Tibial nerve (tissue), 4 donors: ENCODE data around the gene ALG6. TPM values are rescaled to one million over a fixed set of nuclear protein-coding genes. Genes with fewer than 3 reads are reported as not detected.

Experiments
- DNase-seq, 2 donors: peaks; one replicate each; pipeline ENCODE4 v3.0.0-alpha.2; 2019; ENCODE audit warnings: low spot score in 2 of 2
- H3K27ac ChIP-seq, 4 donors: fragments of 200-600 bp; sonication (generic) in 3 of 4; one replicate each; pipeline ENCODE4 v1.5.1; 2017 to 2019; ENCODE audit warnings: mild to moderate bottlenecking in 1 of 4
- H3K27me3 ChIP-seq, 2 donors: fragments of 200-600 bp; sonication (generic) in 1 of 2; one replicate each; pipeline versions ENCODE4 v1.5.1 to v1.6.0; 2017 to 2019
- H3K36me3 ChIP-seq, 3 donors: fragments of 200-600 bp; sonication (generic); one replicate each; pipeline ENCODE4 v1.5.1; 2018 to 2019
- H3K4me1 ChIP-seq, 4 donors: fragments of 200-600 bp; sonication (generic) in 3 of 4; one replicate each; pipeline ENCODE4 v1.5.1; 2017 to 2019
- H3K4me3 ChIP-seq, 4 donors: fragments of 200-600 bp; sonication (generic) in 3 of 4; one replicate each; pipeline ENCODE4 v1.5.1; 2017 to 2019; ENCODE audit warnings: mild to moderate bottlenecking in 1 of 4, moderate library complexity in 1 of 4
- H3K9me3 ChIP-seq, 4 donors: fragments of 200-600 bp; sonication (generic) in 3 of 4; one replicate each; pipeline ENCODE4 v1.5.1; 2017 to 2019
- EP300 ChIP-seq, 2 donors: sonication (generic); formaldehyde crosslinking; IDR thresholded peaks; one replicate each; pipeline ENCODE4 v1.6.1; 2017; ENCODE audit warnings: antibody characterized with exemption in 2 of 2, mild to moderate bottlenecking in 1 of 2
- POLR2A ChIP-seq, 2 donors: fragments of 450-650 bp; IDR thresholded peaks; one replicate each; pipeline ENCODE4 v1.6.1; 2017; ENCODE audit warnings: antibody characterized with exemption in 2 of 2, mild to moderate bottlenecking in 2 of 2, moderate library complexity in 2 of 2
- WGBS, 2 donors: methylation state at CpG; one replicate each; pipeline ENCODE4 v1.1.5; 2018; 5-methylcytosine and 5-hydroxymethylcytosine counted together
- total RNA-seq, 4 donors: library from RNA; depleted of rRNA; stranded (reverse); fragments of >200 nt; gene quantifications; one replicate each; pipeline ENCODE4 v1.1.0, GENCODE V29; 2016
- TF ChIP-seq, protein P1 (sequence below), 5 experiments: fragments of 200-600 bp in 3 of 5; fragments of 450-650 bp in 2 of 5; sonication (generic) in 3 of 5; IDR thresholded peaks; one replicate each; pipeline ENCODE4 v1.5.1; 2016 to 2019; ENCODE audit warnings: antibody characterized with exemption in 5 of 5, mild to moderate bottlenecking in 3 of 5, moderate library complexity in 2 of 5

The ALG6 gene
- total RNA-seq, 4 donors from 2014 or later = 6.6 to 16.8 (median 13.5) TPM

DNA sequence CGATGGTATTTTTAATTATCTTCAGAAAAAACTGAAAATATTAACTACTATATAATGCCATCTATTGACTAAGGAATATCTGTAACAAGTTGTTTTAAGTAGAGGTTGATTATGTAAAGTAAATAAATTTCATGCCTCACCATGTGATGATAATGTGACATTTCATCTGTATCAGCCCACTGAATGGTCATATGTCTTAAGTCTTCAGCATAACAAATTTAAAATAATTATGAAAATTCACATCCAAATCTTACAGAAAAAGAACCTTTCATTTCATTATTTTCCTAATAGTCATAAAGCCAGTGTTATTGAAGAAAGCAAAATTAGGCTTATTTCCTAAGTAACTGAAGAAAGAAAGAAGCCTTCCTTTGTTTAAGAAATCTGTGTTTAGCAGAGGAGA is 83.0 kb downstream of the ALG6 start:
- TF ChIP-seq, protein P1, sequence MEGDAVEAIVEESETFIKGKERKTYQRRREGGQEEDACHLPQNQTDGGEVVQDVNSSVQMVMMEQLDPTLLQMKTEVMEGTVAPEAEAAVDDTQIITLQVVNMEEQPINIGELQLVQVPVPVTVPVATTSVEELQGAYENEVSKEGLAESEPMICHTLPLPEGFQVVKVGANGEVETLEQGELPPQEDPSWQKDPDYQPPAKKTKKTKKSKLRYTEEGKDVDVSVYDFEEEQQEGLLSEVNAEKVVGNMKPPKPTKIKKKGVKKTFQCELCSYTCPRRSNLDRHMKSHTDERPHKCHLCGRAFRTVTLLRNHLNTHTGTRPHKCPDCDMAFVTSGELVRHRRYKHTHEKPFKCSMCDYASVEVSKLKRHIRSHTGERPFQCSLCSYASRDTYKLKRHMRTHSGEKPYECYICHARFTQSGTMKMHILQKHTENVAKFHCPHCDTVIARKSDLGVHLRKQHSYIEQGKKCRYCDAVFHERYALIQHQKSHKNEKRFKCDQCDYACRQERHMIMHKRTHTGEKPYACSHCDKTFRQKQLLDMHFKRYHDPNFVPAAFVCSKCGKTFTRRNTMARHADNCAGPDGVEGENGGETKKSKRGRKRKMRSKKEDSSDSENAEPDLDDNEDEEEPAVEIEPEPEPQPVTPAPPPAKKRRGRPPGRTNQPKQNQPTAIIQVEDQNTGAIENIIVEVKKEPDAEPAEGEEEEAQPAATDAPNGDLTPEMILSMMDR (IDR thresholded peaks at IDR 0.05) = no peak
- TF ChIP-seq EP300 (IDR thresholded peaks at IDR 0.05) (no peak), POLR2A (IDR thresholded peaks at IDR 0.05) (no peak)
- no peak for DNase-seq

GRCh38 chr1:63453232-63453631 is 85.8 kb downstream of the ALG6 start:
- no peaks in the 10 kb centered on the region for H3K4me1 ChIP-seq
- DNase-seq = no peak
- no peaks in the 10 kb centered on the region for H3K36me3 ChIP-seq
- TF ChIP-seq, protein P1 (IDR thresholded peaks at IDR 0.05) = no peak
- no peak for TF ChIP-seq POLR2A (IDR thresholded peaks at IDR 0.05)
- TF ChIP-seq EP300 (IDR thresholded peaks at IDR 0.05) = no peak
- no peaks in the 10 kb centered on the region for H3K27me3 ChIP-seq
- 91 to 94% methylated on average over 2 of the region's 2 CpGs for WGBS, 2 donors
- no peaks in the 10 kb centered on the region for H3K9me3 ChIP-seq
- H3K4me3 ChIP-seq = no peak overlapping the region
- H3K27ac ChIP-seq = no peak overlapping the region

More for the DNA sequence above, 83.0 kb downstream of the ALG6 start:
- Histone ChIP-seq H3K9me3 (no peaks in the 10 kb centered on the region), H3K4me3 (no peak overlapping the region), H3K27ac (peak overlapping the region in 1 of 4 donors; percentile 24), H3K36me3 (no peaks in the 10 kb centered on the region), H3K4me1 (no peaks in the 10 kb centered on the region), H3K27me3 (no peaks in the 10 kb centered on the region)
- 38 to 60% methylated on average over 1 of the region's 1 CpG for WGBS, 2 donors

DNA sequence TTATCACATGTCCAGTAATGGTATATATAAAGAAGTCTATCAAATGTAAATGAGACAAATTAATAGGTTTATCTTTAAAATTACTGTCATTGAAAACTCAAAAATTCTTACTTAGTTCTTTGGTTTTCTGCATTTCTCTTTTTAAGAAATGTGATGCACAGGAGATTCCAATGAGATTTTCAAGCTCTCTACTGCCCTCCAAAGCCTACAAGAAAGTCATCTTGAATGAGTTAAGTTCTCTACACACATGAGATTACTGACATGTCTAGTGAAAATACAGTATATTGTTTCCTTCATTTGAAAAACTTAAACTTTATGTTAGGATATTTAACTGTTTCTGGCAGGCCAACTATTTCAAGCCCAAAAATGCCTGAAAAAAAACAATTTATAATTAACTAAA is 86.8 kb downstream of the ALG6 start:
- H3K9me3 ChIP-seq = no peaks in the 10 kb centered on the region
- no peak for DNase-seq
- no peaks in the 10 kb centered on the region for H3K4me1 ChIP-seq
- no peak for TF ChIP-seq POLR2A (IDR thresholded peaks at IDR 0.05)
- TF ChIP-seq EP300 (IDR thresholded peaks at IDR 0.05) = no peak
- TF ChIP-seq, protein P1 (IDR thresholded peaks at IDR 0.05) = peak in 1 of 5 experiments; percentile 19
- no peaks in the 10 kb centered on the region for H3K27me3 ChIP-seq
- no peak overlapping the region for H3K4me3 ChIP-seq
- no peak overlapping the region for H3K27ac ChIP-seq
- H3K36me3 ChIP-seq = no peaks in the 10 kb centered on the region

DNA sequence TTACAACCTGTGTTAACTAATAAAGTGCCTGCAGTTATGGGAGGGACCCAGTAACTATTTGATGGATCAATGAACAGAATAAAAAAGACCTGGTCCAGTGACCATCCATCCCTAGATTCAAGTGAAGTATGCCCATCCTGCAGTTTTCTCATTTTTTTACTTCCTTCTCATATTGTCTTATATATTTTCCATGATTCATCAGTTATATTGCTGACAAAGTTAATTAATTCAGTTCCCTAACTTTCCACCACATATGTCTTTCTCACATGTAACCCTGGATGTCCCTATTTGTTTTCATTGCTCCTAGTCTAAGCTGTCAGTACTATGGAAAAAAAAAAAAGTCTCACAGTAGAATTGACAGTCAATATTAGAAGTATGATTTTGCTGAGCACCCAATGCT is 91.3 kb downstream of the ALG6 start:
- no peak for DNase-seq
- no peak for TF ChIP-seq EP300 (IDR thresholded peaks at IDR 0.05)
- TF ChIP-seq, protein P1 (IDR thresholded peaks at IDR 0.05) = no peak
- H3K4me3 ChIP-seq = no peak overlapping the region
- H3K9me3 ChIP-seq = peaks cover 0 to 13% (median 5%) of the 10 kb centered on the region in 4 donors
- no peaks in the 10 kb centered on the region for H3K4me1 ChIP-seq
- peaks cover 0 to 9% (median 0%) of the 10 kb centered on the region in 3 donors for H3K36me3 ChIP-seq
- no peak overlapping the region for H3K27ac ChIP-seq
- no peaks in the 10 kb centered on the region for H3K27me3 ChIP-seq

DNA sequence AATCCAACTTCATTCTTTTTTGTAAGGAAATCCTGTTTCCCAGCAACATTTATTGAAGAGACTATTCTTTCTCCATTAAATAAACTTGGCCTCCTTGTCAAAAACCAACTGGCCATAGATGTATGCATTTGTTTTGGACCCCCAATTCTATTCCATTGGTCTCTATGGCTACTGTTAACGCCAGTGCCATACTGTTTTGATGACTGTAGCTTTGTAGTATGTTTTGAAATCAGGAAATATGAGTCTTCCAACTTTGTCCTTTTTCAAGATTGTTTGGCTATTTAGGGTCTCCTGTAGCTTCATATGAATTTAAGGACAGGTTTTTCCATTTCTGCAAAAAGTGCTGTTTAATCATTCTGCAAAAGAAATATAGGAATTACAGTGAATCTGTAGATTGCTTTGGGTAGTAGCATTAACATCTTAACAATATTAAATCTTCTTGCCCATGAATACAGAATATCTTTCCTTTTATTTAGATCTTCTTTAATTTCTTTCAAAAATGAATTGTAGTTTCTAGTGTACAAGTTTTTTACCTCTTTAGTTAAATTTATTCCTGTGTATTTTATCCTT is 94.3 kb downstream of the ALG6 start:
- no peaks in the 10 kb centered on the region for H3K27me3 ChIP-seq
- no peaks in the 10 kb centered on the region for H3K4me1 ChIP-seq
- 97% methylated on average over 1 of the region's 1 CpG for WGBS, 2 donors

More for the DNA sequence above, 94.3 kb downstream of the ALG6 start:
- TF ChIP-seq EP300 (IDR thresholded peaks at IDR 0.05) (no peak), POLR2A (IDR thresholded peaks at IDR 0.05) (no peak)
- TF ChIP-seq, protein P1 (IDR thresholded peaks at IDR 0.05) = no peak
- Histone ChIP-seq H3K4me3 (no peak overlapping the region), H3K36me3 (peaks cover 0 to 9% (median 0%) of the 10 kb centered on the region in 3 donors), H3K27ac (no peak overlapping the region), H3K9me3 (peaks cover 0 to 13% (median 5%) of the 10 kb centered on the region in 4 donors)
- no peak for DNase-seq
